ENCODE results near the gene LRRC4C.

Gene LRRC4C

GRCh38 chr11:40139066-40139465 lies 1320.4 kb downstream of the LRRC4C start:
- no peak for DNase-seq

GRCh38 chr11:40134820-40135570 lies 1324.5 kb downstream of the LRRC4C start:
- no peak for DNase-seq

DNA sequence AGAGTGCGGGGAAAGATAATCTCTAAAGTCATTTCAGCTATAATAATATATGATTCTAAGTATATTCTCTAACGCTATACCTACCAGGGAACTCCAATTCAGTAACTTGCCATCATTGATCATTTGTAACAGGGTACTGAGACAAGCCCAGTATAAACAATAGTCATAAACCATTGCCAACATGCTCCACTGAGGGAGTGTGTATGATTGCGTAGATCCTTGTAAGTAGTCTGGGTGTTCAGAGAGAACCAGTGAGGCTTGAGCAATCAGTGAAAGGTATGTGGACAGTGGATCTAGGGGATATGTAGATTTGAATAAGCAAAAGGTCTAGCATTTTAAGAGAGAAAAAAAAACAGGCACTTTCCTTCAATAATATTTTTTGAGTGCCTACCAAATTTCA lies 1326.0 kb downstream of the LRRC4C start:
- no peak for DNase-seq

- no peak for DNase-seq
Measured at GRCh38 chr11:40132912-40133311, 1326.5 kb downstream of the LRRC4C start.

GRCh38 chr11:40130427-40130826 lies 1329.0 kb downstream of the LRRC4C start:
- no peak for DNase-seq

- no peak for DNase-seq
Measured at GRCh38 chr11:40129266-40129665, 1330.2 kb downstream of the LRRC4C start.

DNA sequence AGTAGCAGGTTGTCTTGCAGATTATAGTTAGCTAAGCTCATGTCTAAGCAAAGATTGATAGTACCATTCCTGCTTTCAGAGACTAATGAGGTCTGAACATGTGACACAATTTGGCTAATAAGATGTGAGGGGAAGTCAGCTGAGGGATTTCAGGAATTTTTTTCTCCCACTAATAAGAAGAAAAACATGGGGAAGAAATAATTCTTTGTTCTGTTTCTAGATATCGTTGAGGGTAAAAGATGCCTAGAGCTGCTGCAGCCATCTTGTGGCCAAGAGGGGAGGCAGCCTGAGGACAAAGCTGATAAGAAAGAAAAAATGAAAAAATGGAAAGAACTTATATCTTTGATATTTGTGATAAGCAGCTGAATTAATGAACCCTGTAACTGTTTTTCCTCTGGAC lies 1334.4 kb downstream of the LRRC4C start:
- DNase-seq = no peak

DNA sequence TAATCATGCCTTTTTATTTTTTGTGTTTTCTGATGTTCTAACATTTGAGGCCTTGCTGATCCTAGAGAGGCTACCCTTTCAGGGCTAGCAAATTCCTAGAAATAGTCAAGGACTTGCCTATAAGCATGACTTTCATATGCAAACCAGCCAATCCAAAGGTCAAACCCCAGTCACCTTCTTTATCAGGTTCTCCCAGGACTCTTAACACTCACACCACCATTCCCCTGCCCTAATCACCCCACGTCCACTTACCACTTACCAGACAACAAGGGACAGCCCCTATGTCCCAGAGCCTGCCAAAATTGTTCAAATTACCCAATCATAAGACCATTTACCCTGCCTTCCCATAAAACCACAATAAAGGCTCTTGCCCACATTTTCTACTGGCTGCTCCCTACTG lies 1339.8 kb downstream of the LRRC4C start:
- no peak for DNase-seq

DNA sequence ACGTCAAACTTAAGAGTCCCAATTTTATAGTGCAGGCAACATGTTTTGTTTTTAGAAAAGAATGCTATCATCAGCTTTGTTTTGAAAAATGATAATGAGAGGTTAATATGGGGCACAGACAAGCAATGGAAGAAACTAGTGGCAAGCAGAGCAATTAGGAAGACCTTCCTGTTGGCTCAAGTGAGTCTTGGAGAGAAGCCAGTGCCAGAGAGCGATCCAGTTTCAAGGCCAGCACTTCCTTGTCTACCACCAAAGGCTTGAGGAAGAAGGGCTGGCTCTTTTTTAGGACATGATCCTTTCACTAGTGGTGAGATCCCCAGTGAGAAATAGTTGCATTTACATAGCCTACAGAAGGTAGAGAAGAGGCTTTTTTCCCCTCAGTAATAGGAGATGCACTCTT lies 1340.7 kb downstream of the LRRC4C start:
- DNase-seq = no peak

DNA sequence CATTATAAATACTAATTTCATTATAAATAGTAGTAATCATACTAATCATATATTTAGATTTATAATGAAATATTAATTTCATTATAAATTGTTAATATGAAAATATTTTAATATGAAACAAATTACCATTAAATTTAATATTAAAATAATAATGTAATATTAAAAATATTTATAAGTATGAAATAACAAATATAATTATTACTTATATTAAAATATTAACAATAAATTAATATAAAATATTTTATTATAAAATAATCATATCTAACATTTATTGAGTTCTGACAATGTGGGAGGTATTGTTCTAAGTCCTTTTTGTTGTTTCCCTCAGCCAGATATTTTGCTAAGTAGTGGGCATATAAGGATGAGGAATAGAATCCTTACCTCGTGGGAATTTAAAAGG lies 1341.4 kb downstream of the LRRC4C start:
- DNase-seq = no peak

DNA sequence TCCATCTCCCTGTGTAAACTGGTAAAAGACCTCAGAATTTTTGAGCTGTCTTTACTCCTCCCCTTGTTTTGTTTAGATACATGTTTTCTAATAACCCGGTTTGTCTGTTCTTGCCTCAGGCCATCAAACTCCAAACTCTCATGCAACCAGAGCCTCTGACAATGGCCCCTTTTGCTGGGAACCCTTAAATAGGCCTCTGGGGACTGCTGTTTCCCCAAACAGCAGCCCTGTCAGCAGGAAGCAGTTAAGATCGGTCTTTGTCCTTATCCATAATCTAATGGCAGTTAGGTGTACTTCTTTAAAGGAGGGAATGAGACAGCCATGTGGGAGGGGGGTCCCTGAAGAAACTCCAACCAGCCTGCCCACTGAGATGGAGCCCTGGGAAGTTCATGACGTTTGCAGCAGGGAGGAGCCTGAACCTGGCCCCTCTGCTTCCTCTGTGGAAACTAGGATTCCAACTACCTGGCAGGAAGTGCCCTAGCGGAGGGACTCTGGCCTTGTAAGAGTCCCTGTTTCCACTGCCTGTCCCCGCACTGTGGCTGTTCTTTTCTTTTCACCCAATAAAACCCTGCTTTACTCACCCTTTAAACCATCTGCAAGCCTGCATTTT lies 1354.4 kb downstream of the LRRC4C start:
- DNase-seq = no peak

DNA sequence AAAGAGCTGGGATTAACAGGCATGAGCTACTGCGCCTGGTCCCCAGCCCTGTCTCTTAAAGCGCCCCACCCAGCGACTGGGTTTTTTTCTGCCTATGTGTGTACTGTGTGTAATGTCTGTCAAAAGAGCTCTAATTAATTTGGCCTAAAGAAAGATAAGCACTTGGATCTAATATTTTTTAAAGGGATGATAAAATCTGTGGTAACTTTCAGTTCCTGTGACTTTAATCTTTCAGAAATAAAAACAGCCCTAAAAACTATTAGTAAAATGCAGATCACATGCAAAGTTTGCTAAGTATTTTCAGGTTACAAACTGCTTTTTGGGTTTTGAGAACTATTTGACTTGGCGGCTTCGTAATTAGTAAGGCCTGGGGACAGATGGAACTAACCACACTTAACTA lies 1358.7 kb downstream of the LRRC4C start:
- DNase-seq = no peak

GRCh38 chr11:40100162-40100553 lies 1359.3 kb downstream of the LRRC4C start:
- DNase-seq = no peak

DNA sequence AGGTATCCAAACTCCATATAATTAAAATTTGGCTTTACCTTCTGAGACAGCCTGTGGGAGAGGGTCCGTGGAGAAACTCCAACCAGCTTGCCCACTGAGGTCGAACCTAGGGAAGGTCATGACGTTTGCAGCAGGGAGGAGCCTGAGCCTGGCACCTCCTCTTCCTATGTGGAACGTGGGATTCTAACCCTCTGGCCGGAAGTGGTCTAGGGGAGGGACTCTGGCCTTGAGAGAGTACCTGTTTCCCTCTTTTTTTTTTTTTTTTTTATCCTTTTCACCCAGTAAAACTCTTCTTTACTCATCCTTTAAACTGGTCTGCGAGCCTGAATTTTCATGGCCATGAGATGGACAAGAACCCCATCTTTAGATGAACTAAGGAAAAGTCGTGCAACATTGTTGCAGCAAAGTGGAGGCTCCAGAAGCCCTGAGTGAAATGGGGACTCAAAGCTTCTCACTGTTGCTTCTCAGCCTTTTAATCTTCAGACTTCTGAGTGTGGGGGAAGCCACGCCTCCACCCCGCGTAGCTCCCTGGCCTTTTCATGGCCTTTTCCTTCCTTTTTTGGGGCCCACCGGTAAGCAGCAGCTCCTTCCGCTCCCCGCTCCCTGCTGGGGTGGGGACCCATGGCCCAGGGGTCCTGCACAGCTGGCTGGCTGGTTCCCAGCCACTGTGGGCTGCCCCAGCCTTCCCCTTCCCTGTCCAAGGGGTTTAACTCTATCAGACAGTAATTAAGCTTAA lies 1359.9 kb downstream of the LRRC4C start:
- no peak for DNase-seq

DNA sequence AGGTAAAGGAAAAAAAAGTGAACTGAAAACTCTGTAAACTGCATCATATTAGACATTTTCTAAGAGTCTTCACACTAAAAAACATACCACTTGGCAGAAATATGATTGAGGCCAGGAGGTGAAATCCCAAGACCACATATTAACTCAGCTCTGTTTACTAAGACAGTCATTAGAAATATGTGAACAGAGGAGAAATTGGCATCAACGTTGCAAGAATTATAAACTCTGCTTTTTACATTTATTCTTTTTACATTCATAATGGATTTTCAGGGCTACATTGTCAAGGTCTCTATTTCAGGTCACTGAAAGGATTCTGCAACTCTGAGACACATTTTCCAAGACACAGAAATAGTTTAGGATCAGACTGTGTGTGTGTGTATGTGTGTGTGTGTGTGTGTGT lies 1364.0 kb downstream of the LRRC4C start:
- no peak for DNase-seq

- DNase-seq = no peak
Measured at GRCh38 chr11:40094954-40095353, 1364.5 kb downstream of the LRRC4C start.

GRCh38 chr11:40080434-40080833 lies 1379.0 kb downstream of the LRRC4C start:
- DNase-seq = no peak
